Measurements from ENCODE around the gene RANBP9.

RANBP9 gene

GRCh38 chr6:13638014-13638413, 73.6 kb downstream of the RANBP9 start:
- H3K36me3 ChIP-seq (replicated peaks), result peaks cover 21% of the 10 kb centered on the region
- in situ Hi-C loops (cut with MboI; ENCODE audit: low sequenced_read_pairs), result no loop called here

GRCh38 chr6:13635948-13636658, 75.5 kb downstream of the RANBP9 start:
- Histone ChIP-seq H3K36me3 (replicated peaks) (peaks cover 25% of the 10 kb centered on the region), H3K4me1 (no peaks in the 10 kb centered on the region), H3K4me3 (no peak overlapping the region), H3K27me3 (ENCODE audit: low read depth) (no peaks in the 10 kb centered on the region), H3K9me3 (no peaks in the 10 kb centered on the region)
- DNase-seq (ENCODE audit: low spot score in 2 of 2), result no peak
- in situ Hi-C loops (cut with MboI; ENCODE audit: low sequenced_read_pairs), result no loop called here

More at GRCh38 chr6:13638014-13638413, 73.6 kb downstream of the RANBP9 start:
- Histone ChIP-seq H3K4me3 (no peak overlapping the region), H3K9me3 (no peaks in the 10 kb centered on the region), H3K27me3 (ENCODE audit: low read depth) (no peaks in the 10 kb centered on the region), H3K4me1 (no peaks in the 10 kb centered on the region)
- no peak for DNase-seq (ENCODE audit: low spot score in 2 of 2)

- peaks cover 5% of the 10 kb centered on the region for H3K4me1 ChIP-seq
- no peak for DNase-seq (ENCODE audit: low spot score in 2 of 2)
- peaks cover 27% of the 10 kb centered on the region for H3K36me3 ChIP-seq (replicated peaks)
These were observed 78.3 kb downstream of the RANBP9 start for GRCh38 chr6:13633343-13633742.

GRCh38 chr6:13630499-13630898, 81.1 kb downstream of the RANBP9 start:
- in situ Hi-C loops (cut with MboI; ENCODE audit: low sequenced_read_pairs), result no loop called here
- peaks cover 27% of the 10 kb centered on the region for H3K36me3 ChIP-seq (replicated peaks)
- no peaks in the 10 kb centered on the region for H3K27me3 ChIP-seq (ENCODE audit: low read depth)
- H3K4me3 ChIP-seq, result no peak overlapping the region
- peaks cover 6% of the 10 kb centered on the region for H3K4me1 ChIP-seq
- H3K9me3 ChIP-seq, result no peaks in the 10 kb centered on the region; the same call in 1 of the 2 replicates
- no peak for DNase-seq (ENCODE audit: low spot score in 2 of 2)

More at GRCh38 chr6:13633343-13633742, 78.3 kb downstream of the RANBP9 start:
- in situ Hi-C loops (cut with MboI; ENCODE audit: low sequenced_read_pairs), result no loop called here
- no peaks in the 10 kb centered on the region for H3K27me3 ChIP-seq (ENCODE audit: low read depth)
- no peaks in the 10 kb centered on the region; the same call in 1 of the 2 replicates for H3K9me3 ChIP-seq
- H3K4me3 ChIP-seq, result no peak overlapping the region

- in situ Hi-C loops (cut with MboI; ENCODE audit: low sequenced_read_pairs), result no loop called here
- Histone ChIP-seq H3K9me3 (no peaks in the 10 kb centered on the region; the same call in 1 of the 2 replicates), H3K4me1 (peaks cover 6% of the 10 kb centered on the region), H3K4me3 (no peak overlapping the region), H3K27me3 (ENCODE audit: low read depth) (no peaks in the 10 kb centered on the region), H3K36me3 (replicated peaks) (peaks cover 30% of the 10 kb centered on the region)
- DNase-seq (ENCODE audit: low spot score in 2 of 2), result no peak
These were observed 82.0 kb downstream of the RANBP9 start for GRCh38 chr6:13629459-13630116.

GRCh38 chr6:13624871-13625288, 86.8 kb downstream of the RANBP9 start:
- peaks cover 62% of the 10 kb centered on the region for H3K36me3 ChIP-seq (replicated peaks)
- peak; percentile 44 to 45 for DNase-seq (ENCODE audit: low spot score in 2 of 2)
- in situ Hi-C loops (cut with MboI; ENCODE audit: low sequenced_read_pairs), result no loop called here

GRCh38 chr6:13617066-13617465, 94.6 kb downstream of the RANBP9 start:
- DNase-seq (ENCODE audit: low spot score in 2 of 2), result peak; percentile 33 to 34
- Histone ChIP-seq H3K4me1 (peaks cover 20% of the 10 kb centered on the region), H3K27me3 (ENCODE audit: low read depth) (no peaks in the 10 kb centered on the region), H3K36me3 (replicated peaks) (peaks cover 59% of the 10 kb centered on the region), H3K4me3 (no peak overlapping the region), H3K9me3 (no peaks in the 10 kb centered on the region)
- in situ Hi-C loops (cut with MboI; ENCODE audit: low sequenced_read_pairs), result no loop called here

More at GRCh38 chr6:13624871-13625288, 86.8 kb downstream of the RANBP9 start:
- Histone ChIP-seq H3K27me3 (ENCODE audit: low read depth) (no peaks in the 10 kb centered on the region), H3K4me1 (peaks cover 6% of the 10 kb centered on the region), H3K9me3 (no peaks in the 10 kb centered on the region; the same call in 1 of the 2 replicates), H3K4me3 (no peak overlapping the region)

- no peaks in the 10 kb centered on the region for H3K27me3 ChIP-seq (ENCODE audit: low read depth)
- H3K36me3 ChIP-seq (replicated peaks), result peaks cover 46% of the 10 kb centered on the region
- in situ Hi-C loops (cut with MboI; ENCODE audit: low sequenced_read_pairs), result no loop called here
- H3K4me1 ChIP-seq, result peaks cover 20% of the 10 kb centered on the region
- H3K9me3 ChIP-seq, result no peaks in the 10 kb centered on the region
- H3K4me3 ChIP-seq, result peak overlapping the region; percentile 92
- peak; percentile 39 to 71 for DNase-seq (ENCODE audit: low spot score in 2 of 2)
These were observed 95.9 kb downstream of the RANBP9 start for GRCh38 chr6:13615792-13616120.

GRCh38 chr6:13614926-13615791, 96.5 kb downstream of the RANBP9 start, which contains the start of gene NOL7:
TSS of gene NOL7 (plus strand) at chr6:13615335. CDS start at chr6:13615359, 24 bp downstream.
- DNase-seq (ENCODE audit: low spot score in 2 of 2), result peak; percentile 90 to 99
- no peaks in the 10 kb centered on the region for H3K9me3 ChIP-seq
- H3K4me3 ChIP-seq, result peak within 1 kb of the TSS; percentile 92
- in situ Hi-C loops (cut with MboI; ENCODE audit: low sequenced_read_pairs), result no loop called here
- peaks cover 20% of the 10 kb centered on the region for H3K4me1 ChIP-seq
- peaks cover 40% of the 10 kb centered on the region for H3K36me3 ChIP-seq (replicated peaks)
- no peaks in the 10 kb centered on the region for H3K27me3 ChIP-seq (ENCODE audit: low read depth)

- peak overlapping the region; percentile 92 for H3K4me3 ChIP-seq
- H3K36me3 ChIP-seq (replicated peaks), result peaks cover 31% of the 10 kb centered on the region
- DNase-seq (ENCODE audit: low spot score in 2 of 2), result peak; percentile 25 to 67
- in situ Hi-C loops (cut with MboI; ENCODE audit: low sequenced_read_pairs), result no loop called here
- no peaks in the 10 kb centered on the region for H3K27me3 ChIP-seq (ENCODE audit: low read depth)
- peaks cover 20% of the 10 kb centered on the region for H3K4me1 ChIP-seq
- H3K9me3 ChIP-seq, result no peaks in the 10 kb centered on the region
These were observed 97.3 kb downstream of the RANBP9 start for GRCh38 chr6:13614126-13614925.

- Histone ChIP-seq H3K36me3 (replicated peaks) (peaks cover 21% of the 10 kb centered on the region), H3K4me1 (peaks cover 20% of the 10 kb centered on the region), H3K9me3 (no peaks in the 10 kb centered on the region), H3K27me3 (ENCODE audit: low read depth) (no peaks in the 10 kb centered on the region), H3K4me3 (no peak overlapping the region)
- in situ Hi-C loops (cut with MboI; ENCODE audit: low sequenced_read_pairs), result no loop called here
- no peak for DNase-seq (ENCODE audit: low spot score in 2 of 2)
These were observed 98.5 kb downstream of the RANBP9 start for GRCh38 chr6:13613029-13613594.

- in situ Hi-C loops (cut with MboI; ENCODE audit: low sequenced_read_pairs), result no loop called here
- no peaks in the 10 kb centered on the region for H3K27me3 ChIP-seq (ENCODE audit: low read depth)
- DNase-seq (ENCODE audit: low spot score in 2 of 2), result no peak
These were observed 99.9 kb downstream of the RANBP9 start for GRCh38 chr6:13611715-13612114.

GRCh38 chr6:13605634-13606033, 106.0 kb downstream of the RANBP9 start:
- no peaks in the 10 kb centered on the region; the same call in 1 of the 2 replicates for H3K36me3 ChIP-seq (replicated peaks)
- in situ Hi-C loops (cut with MboI; ENCODE audit: low sequenced_read_pairs), result no loop called here
- no peak overlapping the region for H3K4me3 ChIP-seq
- no peaks in the 10 kb centered on the region for H3K4me1 ChIP-seq
- no peaks in the 10 kb centered on the region for H3K9me3 ChIP-seq
- DNase-seq (ENCODE audit: low spot score in 2 of 2), result no peak
- no peaks in the 10 kb centered on the region for H3K27me3 ChIP-seq (ENCODE audit: low read depth)

More at GRCh38 chr6:13611715-13612114, 99.9 kb downstream of the RANBP9 start:
- Histone ChIP-seq H3K9me3 (no peaks in the 10 kb centered on the region), H3K36me3 (replicated peaks) (peaks cover 7% of the 10 kb centered on the region), H3K4me3 (no peak overlapping the region), H3K4me1 (peaks cover 11% of the 10 kb centered on the region)
